Activated CD8-positive, alpha-beta memory T cell treated with anti-CD3 and anti-CD28 coated beads, Interleukin-2, amount 50 U/mL, for 48 hours (primary cell): ENCODE data around the gene IGFLR1.
A peak's percentile ranks its signal among the peaks of the same experiment; 100 is the strongest.
"Not testable (repeated sequence)": the region's sequence is repeated elsewhere in the genome, so short reads cannot be mapped to it uniquely, and the experiment has no call there.

ENCODE experiments used
- DNase-seq: peaks from one replicate; pipeline ENCODE4 v3.0.0-alpha.2; 2020

Gene IGFLR1

GRCh38 chr19:35777086-35777841 lies 35.0 kb upstream of the IGFLR1 start:
- DNase-seq = no peak

GRCh38 chr19:35776102-35776788 lies 34.0 kb upstream of the IGFLR1 start:
- DNase-seq = no peak

GRCh38 chr19:35775298-35776101 lies 33.2 kb upstream of the IGFLR1 start, which contains the start of gene ARHGAP33:
Gene ARHGAP33 (plus strand): TSS chr19:35775564. CDS start chr19:35775659, 95 bp downstream.
- peak; percentile 99 for DNase-seq

GRCh38 chr19:35775046-35775297 lies 32.7 kb upstream of the IGFLR1 start:
- DNase-seq = no peak

GRCh38 chr19:35774274-35775045 lies 32.2 kb upstream of the IGFLR1 start:
- DNase-seq = no peak

DNA sequence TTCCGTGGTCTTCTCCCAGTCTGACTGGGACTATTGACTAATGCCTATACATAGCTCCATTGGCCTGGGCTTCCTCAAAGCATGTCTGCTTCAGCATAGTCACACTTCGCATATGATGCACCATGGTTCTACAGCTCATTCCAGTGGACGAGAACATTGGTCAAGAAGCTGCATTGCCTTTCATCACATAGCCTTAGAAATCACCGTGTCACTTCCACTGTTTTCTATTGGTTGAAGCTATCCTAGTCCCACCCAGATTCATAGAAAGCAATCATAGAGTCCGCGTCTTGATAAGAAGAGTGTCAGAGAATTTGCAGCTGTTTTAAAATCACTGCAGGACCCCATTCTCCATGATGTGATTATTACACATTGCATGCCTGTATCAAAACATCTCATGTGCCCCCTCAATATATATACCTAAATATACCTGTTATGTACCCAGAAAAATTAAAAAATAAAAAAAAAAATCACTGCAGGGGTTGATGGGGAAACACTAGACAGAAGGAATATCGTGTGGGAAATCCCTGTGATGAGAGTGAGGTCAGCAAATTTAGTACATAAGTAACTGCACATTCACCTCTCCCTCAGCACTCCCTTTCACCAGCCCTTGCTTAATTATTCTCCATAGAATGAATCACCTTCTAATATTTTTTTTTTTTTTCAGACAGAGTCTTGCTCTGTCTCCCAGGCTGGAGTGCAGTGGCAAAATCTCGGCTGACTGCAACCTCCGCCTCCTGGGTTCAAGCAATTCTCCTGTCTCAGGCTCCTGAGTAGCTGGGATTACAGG lies 31.0 kb upstream of the IGFLR1 start:
- DNase-seq = no peak

GRCh38 chr19:35772362-35772761 lies 30.1 kb upstream of the IGFLR1 start:
- DNase-seq = not testable (repeated sequence)

DNA sequence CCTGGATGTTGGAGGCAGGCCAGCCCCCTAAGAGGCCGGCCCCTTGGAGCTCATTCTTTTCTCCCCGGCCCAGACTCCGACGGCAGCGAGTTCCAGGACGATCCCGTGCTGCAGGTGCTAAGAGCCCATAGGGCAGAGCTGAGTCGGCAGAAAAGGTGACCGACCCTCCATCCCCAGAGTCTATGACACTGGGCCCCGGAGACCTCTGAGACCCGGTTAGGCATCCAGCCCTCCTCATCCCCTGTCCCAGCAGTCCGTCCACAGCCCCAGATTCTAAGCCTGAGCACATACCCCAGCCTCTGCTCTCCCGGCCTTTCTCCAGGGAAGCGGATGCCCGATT lies 25.8 kb upstream of the IGFLR1 start:
- DNase-seq = no peak

DNA sequence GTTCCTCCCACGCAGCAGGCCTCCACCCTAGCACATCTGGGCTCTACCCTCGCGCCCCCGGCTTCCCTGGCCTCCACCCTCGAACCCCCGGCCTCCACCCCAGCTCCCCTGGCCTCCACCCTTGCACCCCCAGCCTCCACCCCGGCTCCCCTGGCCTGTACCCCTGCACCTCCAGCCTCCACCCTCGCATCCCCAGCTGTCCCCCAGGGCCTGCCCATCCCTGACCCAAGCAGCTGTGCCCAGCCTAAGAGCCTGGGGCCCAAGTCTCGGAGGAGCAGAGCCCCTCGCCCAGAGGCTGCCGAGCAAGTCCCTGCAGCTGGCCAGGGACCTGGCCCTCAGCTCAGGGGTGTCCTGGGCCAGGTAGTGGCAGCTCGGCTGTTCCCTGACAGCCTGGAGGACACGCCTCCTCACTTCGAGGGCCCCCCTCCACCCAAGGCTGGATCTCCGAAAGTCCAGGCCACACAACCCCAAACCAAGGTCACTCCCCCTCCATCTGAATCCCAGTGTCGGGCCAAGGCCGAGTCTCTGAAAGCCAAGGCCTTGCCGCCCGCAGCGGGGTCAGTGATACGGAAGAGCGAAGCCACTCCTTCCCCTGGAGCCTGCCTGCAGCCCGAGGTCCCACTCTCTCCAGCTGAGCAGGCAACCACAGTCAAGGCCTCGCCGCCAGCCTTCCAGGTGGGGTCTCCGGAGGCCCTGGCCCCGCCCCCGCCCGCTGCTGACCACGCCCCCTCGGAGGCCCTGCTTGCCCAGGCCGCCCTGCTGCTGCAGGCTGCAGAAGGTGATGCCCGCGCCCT lies 25.2 kb upstream of the IGFLR1 start:
- no peak for DNase-seq

- no peak for DNase-seq
Measured at GRCh38 chr19:35766571-35767104, 24.4 kb upstream of the IGFLR1 start.

DNA sequence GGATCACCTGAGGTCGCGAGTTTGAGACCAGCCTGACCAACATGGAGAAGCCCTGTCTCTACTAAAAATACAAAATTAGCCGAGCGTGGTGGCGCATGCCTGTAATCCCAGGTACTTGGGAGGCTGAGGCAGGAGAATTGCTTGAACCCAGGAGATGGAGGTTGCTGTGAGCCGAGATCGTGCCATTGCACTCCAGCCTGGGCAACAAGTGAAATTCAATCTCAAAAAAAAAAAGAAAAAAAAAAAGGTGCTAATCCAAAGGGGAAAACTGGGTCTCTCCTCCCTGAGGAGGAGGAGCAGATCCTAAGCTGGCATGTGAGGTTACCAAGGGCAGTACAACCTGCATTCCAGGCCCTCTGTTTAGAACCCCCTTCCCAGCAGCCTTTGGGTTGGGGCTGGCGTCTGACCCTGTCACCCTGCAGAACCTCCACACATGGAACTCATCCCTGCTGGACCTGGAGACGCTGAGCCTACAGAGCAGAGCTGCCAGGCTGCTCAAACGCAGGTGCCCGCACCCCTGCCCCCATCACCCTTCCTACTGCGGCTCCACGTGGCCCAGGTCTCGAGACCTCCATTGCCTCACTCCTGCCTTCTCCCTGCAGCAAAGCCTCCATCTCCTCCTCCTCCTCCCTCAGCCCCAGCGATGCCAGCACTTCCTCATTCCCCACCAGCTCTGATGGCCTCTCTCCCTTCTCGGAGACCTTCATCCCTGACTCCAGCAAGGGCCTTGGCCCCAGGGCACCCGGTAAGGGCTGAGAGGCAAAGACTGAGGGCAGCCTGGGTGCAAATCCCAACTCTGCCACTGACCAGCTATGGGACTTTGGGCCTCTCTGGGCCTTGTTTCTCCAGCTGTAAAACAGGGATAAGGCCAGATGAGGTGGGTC lies 22.4 kb upstream of the IGFLR1 start:
- no peak for DNase-seq

- no peak for DNase-seq
Measured at GRCh38 chr19:35760711-35761349, 18.6 kb upstream of the IGFLR1 start.

DNA sequence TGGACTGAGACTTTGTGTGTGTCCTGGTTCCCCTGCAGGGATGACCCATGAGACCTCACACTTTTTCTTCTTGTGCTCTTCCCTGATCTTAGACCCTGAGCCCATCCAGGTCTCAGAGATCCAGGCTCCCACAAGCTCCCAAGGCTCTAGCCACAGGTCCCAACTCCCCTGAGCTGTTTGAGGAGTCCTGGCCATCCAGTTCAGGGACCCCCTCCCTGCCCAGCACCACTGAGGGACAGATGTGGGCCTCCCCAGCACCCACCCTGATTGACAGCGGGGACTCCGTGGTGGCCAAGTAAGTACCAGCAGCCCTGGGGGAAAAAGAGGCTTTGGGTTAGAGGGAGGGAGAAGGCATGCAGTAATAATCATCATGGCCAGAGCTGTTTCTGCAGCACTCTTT lies 17.4 kb upstream of the IGFLR1 start:
- no peak for DNase-seq

- DNase-seq = peak; percentile 98
Measured at GRCh38 chr19:35757749-35758608, 15.7 kb upstream of the IGFLR1 start, which contains the start of gene PROSER3. Gene PROSER3 (plus strand): TSS chr19:35758176. CDS start chr19:35758216, 40 bp downstream.

DNA sequence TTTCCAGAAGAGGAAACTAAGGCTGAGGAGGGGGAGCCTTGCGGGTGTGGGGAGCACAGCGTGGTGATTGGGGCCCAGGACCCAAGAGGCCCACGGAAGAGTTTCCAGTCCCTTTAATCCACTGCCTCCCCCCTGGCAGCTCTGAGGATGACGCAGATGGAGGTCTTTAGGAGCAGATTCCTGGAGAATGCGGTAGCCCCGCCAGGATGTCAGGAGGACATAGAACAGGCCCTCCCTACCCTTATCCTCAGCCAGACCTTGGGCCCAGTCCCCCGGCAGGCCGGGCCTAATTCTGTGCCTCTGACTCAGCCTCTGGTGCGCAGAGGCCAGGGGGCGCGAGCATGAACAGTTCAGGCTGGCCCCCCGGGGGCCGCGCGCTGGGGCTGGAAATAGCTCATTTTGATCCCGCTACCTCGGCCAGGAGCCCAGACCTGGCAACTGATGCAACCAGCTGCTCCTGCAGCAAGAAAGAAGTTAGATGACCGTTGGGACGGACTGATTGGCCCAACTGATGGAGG lies 15.0 kb upstream of the IGFLR1 start:
- peak; percentile 78 for DNase-seq

DNA sequence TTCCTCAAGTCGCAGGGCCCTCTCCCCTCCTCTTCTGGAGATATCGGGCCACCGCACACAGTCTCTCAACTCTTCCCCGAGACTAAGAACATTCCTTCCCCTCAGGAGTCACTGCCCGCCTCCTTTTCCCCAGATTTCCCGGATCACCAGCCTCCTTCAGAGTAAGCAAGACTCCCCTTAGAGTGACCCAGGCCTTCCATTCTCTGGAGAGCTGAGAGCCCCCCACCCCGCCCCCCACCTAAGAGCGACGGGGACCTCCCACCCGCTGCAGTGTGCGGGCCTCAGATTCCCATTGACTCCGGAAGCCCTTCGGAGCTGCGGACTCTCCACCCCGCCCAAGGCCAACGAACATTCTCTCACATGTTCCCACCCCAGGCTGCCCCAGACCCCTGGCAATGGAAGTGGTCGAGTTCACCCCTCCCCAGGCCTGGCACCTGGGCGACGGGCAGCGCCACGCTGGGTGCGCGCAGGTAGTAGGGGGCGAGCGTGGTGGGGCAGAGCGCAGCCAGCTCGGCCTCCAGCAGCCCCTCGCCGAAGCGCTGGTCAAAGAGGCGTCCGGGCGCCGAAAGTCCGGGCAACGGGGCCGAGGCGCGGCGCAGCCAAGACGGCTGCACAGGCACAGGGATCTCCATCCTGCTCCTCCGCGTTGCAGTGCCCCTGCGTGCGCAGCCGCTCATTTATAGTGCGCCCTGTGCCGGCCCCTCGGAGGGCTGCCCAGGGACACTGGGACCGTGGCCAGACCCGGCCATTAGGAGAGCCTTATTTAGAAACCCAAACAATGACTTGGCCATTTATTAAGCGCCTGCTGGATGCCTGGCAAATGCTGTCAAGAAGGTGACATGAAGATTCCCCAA lies 14.4 kb upstream of the IGFLR1 start, which contains the start of gene HSPB6:
HSPB6 (minus strand) TSS at position 653 of the 854 bp plus-strand sequence; CDS start at position 632, 21 bp downstream.
- no peak for DNase-seq
